Measurements from ENCODE around the gene FBXO40.

DNA sequence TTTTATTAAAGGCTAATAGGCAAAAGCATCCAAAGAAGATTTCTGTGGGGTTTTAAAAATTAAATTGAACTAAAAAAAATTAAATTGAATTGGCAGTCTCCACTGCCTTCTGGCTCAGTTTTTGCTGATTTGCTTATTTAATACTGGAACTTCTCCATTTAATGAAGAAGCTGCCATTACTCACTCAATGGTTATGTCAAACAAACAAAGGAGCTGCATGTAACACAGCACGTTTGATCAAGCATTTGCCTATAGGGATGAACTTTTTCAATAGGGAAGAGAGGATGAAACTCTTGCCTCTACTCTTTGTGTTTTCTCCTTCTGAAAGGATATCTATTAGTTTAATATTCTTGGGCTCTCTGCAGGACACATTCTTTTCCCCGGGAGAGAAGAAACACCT, 72.3 kb downstream of the FBXO40 start:
- TF ChIP-seq, protein P1, sequence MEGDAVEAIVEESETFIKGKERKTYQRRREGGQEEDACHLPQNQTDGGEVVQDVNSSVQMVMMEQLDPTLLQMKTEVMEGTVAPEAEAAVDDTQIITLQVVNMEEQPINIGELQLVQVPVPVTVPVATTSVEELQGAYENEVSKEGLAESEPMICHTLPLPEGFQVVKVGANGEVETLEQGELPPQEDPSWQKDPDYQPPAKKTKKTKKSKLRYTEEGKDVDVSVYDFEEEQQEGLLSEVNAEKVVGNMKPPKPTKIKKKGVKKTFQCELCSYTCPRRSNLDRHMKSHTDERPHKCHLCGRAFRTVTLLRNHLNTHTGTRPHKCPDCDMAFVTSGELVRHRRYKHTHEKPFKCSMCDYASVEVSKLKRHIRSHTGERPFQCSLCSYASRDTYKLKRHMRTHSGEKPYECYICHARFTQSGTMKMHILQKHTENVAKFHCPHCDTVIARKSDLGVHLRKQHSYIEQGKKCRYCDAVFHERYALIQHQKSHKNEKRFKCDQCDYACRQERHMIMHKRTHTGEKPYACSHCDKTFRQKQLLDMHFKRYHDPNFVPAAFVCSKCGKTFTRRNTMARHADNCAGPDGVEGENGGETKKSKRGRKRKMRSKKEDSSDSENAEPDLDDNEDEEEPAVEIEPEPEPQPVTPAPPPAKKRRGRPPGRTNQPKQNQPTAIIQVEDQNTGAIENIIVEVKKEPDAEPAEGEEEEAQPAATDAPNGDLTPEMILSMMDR (IDR thresholded peaks at IDR 0.05; ENCODE audit: insufficient read depth, low read depth, low read length) = no peak
- no peak for TF ChIP-seq EZH2 (IDR thresholded peaks at IDR 0.05; ENCODE audit: insufficient read depth, low read length)

Measured in astrocyte (in vitro differentiated cells and primary cell).